ENCODE data around the gene UTP4.

The UTP4 gene

DNA sequence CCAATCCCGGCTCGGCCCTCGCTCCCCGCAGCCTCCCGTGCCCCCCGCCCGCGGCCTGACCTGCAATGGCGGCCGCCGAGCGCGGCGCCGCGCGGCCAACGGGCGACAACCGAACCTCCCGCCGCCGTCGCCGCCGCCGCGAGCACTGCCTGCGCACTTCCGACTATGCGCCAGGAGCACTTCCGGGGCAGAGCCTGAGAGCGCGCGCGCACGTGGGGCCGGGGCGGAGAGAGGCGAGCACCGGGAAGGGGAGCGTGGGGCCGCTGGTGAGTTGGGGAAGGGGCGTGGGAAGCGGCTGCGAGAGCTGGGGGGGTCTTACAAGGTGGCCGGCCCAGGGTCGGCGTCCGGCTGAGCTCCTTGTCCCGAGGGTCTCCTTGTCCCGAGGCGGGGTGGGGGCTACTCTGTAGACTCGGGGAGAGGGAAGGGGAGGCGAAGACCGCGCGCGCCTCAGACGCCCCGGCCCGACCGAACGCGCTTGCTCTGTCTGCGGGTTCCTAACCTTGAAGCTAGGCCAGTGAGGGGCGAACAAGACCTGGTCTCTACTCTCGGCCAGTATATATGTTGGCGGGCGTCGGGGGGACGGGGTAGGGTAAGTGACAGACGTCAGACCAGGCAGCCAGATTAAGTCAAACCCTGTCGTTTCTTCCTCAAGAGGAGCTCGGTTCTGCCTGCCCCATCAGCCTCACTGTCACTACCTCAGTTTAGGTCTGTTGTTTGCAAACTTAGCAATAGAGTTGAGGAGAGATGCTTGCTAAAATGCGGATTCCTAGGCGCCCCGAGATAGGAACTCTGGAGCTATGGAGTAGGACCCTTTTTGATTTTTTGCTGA is at the start of gene UTP4, which contains the start of gene CHTF8:
Gene UTP4 (plus strand): TSS at position 226 of the 829 bp plus-strand sequence. CDS start 811 bp downstream, outside the sequence.
Gene CHTF8 (minus strand): TSS at position 165 of the 829 bp plus-strand sequence. CDS start 11,130 bp downstream, outside the sequence.
- peak; percentile 69 for DNase-seq

- DNase-seq = no peak
Observed at GRCh38 chr16:69083306-69083941, 49.0 kb upstream of the UTP4 start.

- DNase-seq = no peak
Observed at GRCh38 chr16:69084289-69084688, 48.2 kb upstream of the UTP4 start.

- DNase-seq = no peak
Observed at GRCh38 chr16:69085032-69085695, 47.3 kb upstream of the UTP4 start.

DNA sequence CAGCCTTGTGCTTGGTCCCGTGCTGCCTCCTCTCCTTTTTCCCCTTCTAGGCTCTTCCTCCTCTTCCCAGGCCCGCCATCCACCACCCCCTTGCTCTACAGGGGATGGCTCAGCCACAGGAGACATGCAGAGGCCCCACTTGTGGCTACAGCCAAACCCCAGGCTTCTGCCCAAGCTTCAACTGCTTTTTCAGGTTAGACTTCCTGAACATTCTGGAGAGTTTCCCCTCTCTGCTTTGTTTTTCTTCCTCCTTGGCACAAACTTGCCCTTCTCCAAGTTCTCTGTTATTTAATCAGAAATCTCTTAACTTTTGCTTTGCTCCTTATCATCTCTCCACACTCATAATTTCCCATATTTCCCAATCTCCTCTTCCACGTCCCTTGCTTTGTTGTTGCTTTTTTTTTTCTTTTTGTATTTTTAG is 45.3 kb upstream of the UTP4 start:
- DNase-seq = no peak

DNA sequence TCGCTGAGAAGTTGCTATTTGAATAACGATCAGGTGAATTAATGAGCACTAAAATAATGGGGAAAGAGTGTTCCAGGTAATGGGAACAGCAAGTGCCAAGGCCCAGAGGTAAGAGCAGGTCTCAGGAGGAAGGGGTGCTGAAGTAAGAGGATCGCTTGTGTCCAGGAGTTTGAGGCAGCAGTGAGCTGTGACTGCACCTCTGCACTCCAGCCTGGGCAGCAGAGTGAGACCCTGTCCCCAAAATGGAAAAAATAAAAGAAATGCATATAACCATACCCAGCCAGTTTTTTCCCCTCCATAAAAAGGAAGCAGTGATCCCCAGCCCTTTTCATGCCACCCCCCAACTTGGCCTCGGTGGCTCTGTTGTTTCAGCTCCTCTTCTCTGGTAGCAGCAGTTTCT is 43.8 kb upstream of the UTP4 start:
- no peak for DNase-seq

GRCh38 chr16:69089091-69089910 is 43.1 kb upstream of the UTP4 start:
- no peak for DNase-seq

- DNase-seq = no peak
Observed at GRCh38 chr16:69093974-69094373, 38.5 kb upstream of the UTP4 start.

DNA sequence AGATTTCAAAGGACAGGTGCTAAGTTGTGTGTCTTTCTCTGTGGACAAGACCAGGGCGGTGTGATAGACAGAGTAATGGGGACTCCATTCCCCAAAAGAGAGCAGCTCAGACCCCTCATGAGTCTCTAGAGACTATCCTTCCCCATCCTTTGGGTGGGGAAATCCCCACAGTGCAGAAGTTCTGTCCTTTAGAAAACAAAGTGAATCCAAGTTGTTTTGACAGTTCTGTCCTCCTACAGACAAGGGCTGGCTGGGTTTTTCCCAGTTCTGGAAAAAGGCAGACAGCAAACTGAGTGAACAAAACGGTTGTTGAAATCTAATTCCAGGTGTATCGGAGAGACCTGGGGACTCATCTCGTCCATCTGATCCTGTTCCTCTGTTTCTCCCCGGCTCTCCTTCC is 37.9 kb upstream of the UTP4 start:
- DNase-seq = no peak

DNA sequence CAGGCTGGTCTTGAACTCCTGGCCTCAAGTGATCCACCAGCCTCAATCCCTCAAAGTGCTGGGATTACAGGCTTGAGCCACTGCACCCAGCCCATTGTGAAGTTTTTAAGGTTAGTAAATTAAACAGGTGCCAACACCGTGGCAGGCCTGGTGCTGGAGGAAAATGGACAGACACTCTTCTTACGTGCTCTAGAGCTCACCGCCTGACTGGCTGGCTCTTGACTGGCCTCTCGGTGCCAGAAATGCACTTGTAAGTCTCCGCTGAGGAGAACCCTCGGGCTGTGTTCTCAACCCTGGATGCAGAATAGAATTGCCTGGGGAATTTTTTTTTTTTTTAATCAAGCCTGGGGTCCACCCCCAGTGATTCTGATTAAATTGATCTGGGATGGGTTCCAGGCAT is 37.3 kb upstream of the UTP4 start:
- DNase-seq = no peak

GRCh38 chr16:69100071-69100691 is 32.3 kb upstream of the UTP4 start:
- DNase-seq = no peak

- no peak for DNase-seq
Observed at GRCh38 chr16:69105501-69106361, 26.7 kb upstream of the UTP4 start, which contains the start of gene HAS3. TSS of gene HAS3 (plus strand) at chr16:69105653. CDS start at chr16:69109396, 3,743 bp downstream.

GRCh38 chr16:69106491-69107315 is 25.7 kb upstream of the UTP4 start:
- no peak for DNase-seq

- no peak for DNase-seq
Observed at GRCh38 chr16:69107316-69107962, 25.0 kb upstream of the UTP4 start.

DNA sequence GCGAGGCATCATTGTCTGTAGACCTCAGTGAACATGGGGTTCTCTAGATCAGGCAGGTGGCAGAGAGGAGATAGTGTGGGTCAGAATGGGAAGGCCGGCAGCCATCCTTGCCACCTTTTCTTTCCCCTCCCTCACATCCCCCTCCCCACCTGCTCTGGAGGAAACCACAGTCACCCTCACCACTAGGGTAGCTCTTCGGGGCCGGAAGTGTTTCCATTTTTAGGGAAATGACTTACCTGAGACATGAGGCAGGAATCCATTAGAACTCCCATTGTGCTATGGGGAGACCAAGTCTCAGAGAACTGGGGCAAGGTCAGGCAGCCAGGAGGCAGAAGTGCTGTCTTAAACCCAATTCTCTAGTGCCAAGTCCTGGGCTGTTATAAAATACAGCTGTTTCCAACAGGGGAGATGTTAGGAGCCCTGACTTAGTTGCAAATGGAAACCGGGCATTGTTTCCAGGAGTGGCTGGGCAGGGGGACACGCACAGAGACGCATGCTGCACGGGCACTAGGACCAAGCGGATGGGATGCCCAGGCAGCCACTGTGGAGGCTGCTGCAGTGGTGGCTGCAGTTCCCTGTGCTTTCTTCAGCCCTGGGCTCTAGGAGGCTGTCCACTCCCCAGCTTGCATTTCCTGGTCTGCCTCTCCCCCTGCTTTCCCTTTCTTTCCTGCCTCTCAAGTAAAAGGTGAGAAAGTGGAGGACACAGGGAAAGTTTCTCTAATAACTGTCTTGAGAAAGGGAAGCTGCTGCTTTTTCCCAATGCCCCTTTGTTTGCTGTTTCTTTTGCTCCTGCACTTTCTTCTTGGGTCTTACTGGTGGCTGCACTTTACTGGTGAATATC is 24.2 kb upstream of the UTP4 start:
- DNase-seq = no peak

- DNase-seq = no peak
Observed at GRCh38 chr16:69108905-69109252, 23.6 kb upstream of the UTP4 start.

GRCh38 chr16:69109486-69110270 is 22.8 kb upstream of the UTP4 start:
- DNase-seq = no peak

DNA sequence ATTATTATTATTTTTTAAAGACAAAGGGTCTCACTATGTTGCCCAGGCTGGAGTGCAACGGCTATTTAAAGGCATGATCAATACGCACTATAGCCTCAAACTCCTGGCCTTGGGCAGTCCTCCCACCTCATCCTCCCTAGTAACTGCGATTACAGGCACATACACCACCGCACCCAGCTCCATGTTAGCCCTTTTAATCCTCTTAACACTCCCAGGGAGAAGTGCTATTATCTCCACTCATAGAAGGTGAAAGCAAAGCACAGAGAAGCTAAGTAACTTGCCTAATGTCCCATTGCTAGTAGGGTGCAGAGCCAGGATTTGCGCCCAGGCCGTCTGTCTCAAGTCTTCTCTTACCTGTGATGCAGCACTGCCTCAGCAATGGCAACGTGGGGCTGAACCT is 22.0 kb upstream of the UTP4 start:
- no peak for DNase-seq

Measured in amniotic stem cell (primary cell).